GM12801 (cell line): ENCODE results near the gene RAP1GDS1.

Source experiments
- CTCF ChIP-seq: IDR thresholded peaks from one replicate; pipeline ENCODE4 v1.5.1; 2011; ENCODE audit warnings: control low read depth; ENCODE audit not compliant: insufficient read length; ENCODE audit errors: extremely low read depth

The RAP1GDS1 gene

GRCh38 chr4:98416844-98417243 lies 155.7 kb downstream of the RAP1GDS1 start:
- no peak for TF ChIP-seq CTCF

GRCh38 chr4:98421111-98421510 lies 159.9 kb downstream of the RAP1GDS1 start:
- TF ChIP-seq CTCF: no peak

- TF ChIP-seq CTCF: no peak
These were observed 161.8 kb downstream of the RAP1GDS1 start for GRCh38 chr4:98423009-98423408.

GRCh38 chr4:98430708-98431403 lies 169.7 kb downstream of the RAP1GDS1 start:
- no peak for TF ChIP-seq CTCF

- no peak for TF ChIP-seq CTCF
These were observed 172.5 kb downstream of the RAP1GDS1 start for GRCh38 chr4:98433691-98434090.

- TF ChIP-seq CTCF: no peak
These were observed 173.6 kb downstream of the RAP1GDS1 start for GRCh38 chr4:98434816-98435215.

GRCh38 chr4:98444371-98444770 lies 183.2 kb downstream of the RAP1GDS1 start:
- no peak for TF ChIP-seq CTCF
